LNCAP (cell line): ENCODE measurements around the gene MPLKIP.

Experiments used
- TF ChIP-seq, protein P1 (sequence below): fragments of 450-650 bp; IDR thresholded peaks from 2 replicates; pipeline ENCODE4 v1.5.1; 2017; ENCODE audit warnings: mild to moderate bottlenecking

MPLKIP gene

DNA sequence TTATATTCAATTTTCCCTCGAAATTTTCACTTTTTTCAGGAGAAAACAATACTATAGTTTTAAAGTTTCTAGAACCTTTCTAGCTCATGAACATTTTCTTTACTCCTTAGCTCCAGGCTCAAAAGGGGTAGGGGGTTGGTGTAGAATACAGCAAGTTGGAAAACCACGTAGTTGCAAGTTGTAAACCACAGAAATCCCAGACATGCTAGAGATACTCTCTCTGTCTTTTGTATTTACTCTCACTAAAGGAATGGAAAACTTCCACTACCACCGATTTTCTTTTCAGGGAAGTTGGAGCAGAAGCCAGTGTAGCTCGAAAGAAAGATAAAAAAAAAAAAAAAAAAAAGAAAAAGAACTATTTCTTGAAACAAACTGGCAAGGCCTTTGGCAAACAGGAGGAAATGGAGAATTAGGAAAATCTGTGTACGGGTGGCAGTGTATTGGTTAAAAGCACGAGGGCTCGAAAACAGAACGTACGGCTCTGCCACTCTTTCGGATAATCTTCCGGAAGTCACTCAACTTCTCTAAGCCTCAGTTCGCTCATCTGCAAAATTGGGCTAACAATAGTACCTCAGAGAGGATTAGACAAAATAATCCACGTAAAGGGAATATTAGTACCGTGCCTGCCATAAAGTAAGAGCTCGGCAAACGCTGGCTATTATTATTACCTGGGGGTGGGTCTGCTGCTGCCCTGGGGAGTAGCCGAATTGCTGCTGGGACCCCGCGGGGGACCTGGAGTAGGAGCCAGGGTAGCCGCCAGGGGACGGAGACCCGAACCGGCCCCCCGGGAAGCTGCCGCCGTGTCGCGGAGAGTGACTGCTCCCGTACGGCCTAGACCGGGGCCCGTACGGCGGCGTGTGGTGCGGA is 628 bp downstream of the MPLKIP start:
- TF ChIP-seq, protein P1, sequence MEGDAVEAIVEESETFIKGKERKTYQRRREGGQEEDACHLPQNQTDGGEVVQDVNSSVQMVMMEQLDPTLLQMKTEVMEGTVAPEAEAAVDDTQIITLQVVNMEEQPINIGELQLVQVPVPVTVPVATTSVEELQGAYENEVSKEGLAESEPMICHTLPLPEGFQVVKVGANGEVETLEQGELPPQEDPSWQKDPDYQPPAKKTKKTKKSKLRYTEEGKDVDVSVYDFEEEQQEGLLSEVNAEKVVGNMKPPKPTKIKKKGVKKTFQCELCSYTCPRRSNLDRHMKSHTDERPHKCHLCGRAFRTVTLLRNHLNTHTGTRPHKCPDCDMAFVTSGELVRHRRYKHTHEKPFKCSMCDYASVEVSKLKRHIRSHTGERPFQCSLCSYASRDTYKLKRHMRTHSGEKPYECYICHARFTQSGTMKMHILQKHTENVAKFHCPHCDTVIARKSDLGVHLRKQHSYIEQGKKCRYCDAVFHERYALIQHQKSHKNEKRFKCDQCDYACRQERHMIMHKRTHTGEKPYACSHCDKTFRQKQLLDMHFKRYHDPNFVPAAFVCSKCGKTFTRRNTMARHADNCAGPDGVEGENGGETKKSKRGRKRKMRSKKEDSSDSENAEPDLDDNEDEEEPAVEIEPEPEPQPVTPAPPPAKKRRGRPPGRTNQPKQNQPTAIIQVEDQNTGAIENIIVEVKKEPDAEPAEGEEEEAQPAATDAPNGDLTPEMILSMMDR, result no peak

DNA sequence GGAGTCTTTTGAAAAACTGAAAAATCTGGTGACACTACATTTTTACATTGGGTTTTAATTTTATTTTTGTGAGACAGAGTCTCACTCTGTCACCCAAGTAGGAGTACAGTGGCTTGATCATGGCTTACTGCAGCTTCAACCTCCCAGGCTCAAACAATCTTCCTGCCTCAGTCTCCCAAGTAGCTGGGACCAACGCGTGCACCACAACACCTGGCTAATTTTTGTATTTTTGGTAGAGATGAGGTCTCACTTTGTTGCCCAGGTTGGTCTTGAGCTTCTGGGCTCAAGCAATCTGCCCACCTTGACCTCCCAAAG is 11.5 kb downstream of the MPLKIP start:
- TF ChIP-seq, protein P1, result no peak

DNA sequence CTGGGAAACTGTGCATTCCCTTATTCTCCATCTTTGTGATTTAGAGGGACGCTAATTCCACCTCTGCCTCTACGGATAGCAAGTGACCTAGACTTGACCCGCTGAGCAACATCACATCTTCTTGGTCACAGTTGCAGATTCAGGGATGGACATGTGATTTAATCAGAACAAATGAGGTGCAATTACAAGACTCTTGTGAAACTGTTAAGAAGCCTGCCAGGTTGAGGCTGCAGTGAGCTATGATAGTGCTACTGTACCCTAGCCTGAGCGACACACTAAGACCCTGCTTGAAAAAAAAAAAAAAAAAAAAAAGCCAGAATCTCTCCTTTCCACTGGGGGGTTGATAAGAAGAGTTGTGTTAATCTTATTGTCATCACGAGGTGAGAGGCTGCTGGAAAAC is 14.4 kb downstream of the MPLKIP start:
- TF ChIP-seq, protein P1, result no peak

DNA sequence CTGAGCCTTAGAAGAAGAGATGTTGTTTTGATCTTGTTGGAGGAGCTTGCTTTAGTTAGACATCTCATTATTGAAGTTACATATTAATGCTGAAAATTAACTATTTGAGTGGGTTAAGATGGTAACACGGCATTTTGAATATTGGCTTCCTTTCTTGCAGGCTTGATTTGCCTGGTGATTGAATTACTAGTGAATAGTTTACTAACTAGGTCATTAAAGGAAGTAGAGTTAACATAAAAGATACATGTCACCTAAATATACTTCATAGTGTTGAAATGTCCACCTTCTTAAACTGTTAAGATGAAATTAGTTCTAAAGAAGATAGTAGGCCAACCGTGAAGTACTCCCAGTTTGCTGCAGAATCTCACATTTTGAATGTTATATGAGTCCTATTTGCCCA is 18.5 kb downstream of the MPLKIP start:
- TF ChIP-seq, protein P1, result no peak

DNA sequence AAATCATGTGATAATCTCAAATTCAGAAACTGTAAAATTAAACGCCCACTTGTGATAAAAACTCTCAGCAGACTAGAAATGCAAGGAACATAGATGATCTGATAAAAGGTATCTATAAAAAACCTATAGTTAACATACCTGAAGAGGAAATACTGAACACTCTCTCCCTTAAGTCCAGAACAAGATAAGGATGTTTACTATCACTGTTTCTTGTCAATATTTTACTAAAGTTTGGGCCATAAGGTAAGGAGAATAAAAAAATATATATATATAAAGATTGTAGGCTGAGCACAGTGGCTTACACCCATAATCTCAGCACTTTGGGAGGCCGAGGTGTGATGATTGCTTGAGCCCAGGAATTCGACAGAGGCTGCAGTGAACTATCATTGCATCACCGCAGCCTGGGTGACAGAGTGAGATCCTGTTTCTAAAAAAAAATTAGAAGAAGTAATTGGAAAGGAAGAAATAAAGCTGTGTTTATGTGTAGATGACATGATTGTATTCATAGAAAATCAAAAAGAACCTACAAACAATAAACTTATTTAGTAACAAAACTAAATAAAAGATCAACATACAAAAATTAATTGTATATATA is 28.4 kb downstream of the MPLKIP start:
- TF ChIP-seq, protein P1, result no peak

DNA sequence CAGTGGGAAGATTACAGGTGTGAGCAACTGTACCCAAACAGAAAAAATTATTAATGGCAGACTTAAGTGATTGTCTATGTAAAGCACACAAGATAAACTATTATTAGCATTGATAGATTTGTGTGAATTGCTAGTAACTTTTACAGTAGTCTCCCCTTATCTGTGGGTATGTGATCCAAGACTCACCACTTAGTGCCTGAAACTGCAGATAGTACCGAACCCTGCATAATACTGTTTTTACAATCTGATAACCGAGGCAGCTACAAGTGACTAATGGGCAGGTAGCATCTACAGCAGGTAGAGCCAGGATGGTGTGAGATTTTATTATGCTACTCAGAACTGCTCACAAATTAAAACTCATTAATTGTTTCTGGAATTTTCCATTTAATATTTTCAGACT is 31.5 kb downstream of the MPLKIP start:
- TF ChIP-seq, protein P1, result no peak

DNA sequence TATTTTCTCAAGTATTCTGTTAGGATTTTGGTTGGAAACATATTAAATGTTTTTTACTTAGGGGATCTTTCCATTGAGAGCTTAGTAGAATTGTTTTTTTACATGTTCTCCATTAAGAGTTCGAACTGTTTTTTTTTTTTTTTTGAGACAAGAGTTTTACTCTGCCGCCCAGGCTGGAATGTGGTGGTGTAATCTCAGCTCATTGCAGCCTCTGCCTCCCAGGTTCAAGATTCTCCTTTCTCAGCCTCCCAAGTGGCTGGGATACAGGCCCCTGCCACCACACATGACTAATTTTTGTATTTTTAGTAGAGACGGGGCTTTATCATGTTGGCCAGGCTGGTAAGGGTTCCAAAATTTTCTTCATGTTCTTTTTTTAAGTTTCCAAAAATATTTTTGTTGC is 33.2 kb downstream of the MPLKIP start:
- TF ChIP-seq, protein P1, result no peak
